ENCODE data around the gene PCDH15.

DNA sequence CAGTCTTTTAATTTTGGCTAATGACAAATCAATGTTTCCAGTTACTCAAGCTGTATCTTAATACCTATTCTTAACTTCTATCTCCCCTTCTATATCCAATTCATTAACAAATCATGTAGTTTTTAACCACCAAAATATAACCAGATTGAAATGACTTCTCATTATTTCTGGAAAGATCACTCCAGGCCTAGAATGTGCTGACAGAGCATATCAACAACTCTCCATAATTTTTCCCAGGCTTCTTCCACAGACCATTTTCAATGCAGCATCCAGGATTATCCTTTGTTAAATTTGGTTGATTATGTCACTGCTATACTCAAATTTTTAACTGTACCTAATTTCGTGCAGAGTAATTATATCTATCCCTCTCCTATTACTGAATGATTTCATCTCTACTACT is 704.1 kb downstream of the PCDH15 start:
- TF ChIP-seq CTCF (conservative IDR thresholded peaks at IDR 0.05; ENCODE audit: low read length) = no peak
- no peak for TF ChIP-seq EZH2phosphoT487 (IDR thresholded peaks at IDR 0.05; ENCODE audit: borderline replicate concordance)

Data from Loucy (cell line).